ENCODE data around the gene ACOX3. TPM values are rescaled to one million over a fixed set of nuclear protein-coding genes. Genes with fewer than 3 reads are reported as not detected.

ACOX3 gene
- polyA plus RNA-seq, 3 donors = 16.4 to 19.4 (median 17.3) TPM

GRCh38 chr4:8470451-8471024, 30.0 kb upstream of the ACOX3 start:
- no peak for DNase-seq (ENCODE audit: extremely low read depth in 1 of 11, low read depth in 9 of 11, low spot score in 4 of 11)

DNA sequence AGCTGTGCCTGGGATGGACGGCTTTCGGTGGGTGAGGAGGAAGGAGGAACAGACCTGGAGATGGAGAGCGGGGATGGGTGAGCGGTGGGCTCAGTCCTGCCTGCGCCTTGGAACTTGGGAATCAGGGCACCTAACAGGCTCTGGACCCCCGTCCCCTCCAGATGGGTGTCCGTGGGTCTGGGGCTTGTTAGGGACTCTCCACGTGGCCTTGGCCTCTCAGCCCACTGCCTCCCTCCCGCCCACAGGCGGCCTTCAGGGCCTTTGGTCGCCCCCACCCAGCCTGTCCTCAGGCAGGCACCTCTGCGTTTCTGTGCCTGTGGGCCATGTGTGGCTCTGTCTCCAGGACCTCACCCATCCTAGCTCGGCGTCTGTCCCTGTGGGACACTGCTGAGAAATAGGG, 29.0 kb upstream of the ACOX3 start:
- DNase-seq (ENCODE audit: extremely low read depth in 1 of 11, low read depth in 9 of 11, low spot score in 4 of 11) = no peak

DNA sequence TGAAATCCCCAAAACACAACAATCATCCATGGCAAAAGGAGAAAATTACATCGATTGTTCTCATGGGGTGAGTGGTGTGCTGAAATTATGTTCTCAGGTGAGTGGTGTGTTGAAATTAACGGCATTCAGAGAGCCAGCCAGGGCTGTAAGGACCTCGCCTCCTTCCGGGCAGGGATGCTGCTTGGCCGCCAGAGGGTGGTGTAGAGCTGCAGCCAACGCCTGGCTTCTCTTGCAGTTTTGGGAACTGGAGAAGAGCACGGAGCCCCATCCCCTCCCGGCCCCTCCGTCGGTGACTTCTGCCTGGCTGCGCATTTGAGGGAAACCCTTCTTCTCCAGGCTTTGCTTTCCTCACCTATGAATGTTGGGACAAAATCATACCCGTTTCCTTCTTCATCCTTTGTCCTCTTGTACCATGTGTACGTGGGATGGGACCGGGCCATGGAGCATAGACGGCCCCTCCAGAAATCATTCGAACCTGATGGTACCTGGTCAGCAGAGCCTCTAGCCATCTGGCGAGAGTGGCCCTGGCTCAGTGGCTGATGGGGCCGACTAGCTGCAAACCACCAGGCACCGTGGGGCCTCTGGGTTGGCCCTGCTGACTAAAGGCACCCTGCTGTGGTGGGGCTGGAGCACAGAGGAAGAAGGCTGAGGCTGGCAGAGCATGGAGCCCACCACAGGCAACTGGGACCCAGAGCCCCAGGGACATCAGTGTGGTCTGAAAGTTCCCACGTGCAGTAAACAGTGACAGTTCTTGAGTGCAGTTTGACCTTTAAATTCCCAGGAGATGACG, 28.4 kb upstream of the ACOX3 start:
- DNase-seq (ENCODE audit: extremely low read depth in 1 of 11, low read depth in 9 of 11, low spot score in 4 of 11) = peak in 3 of 11 donors; percentile 28 to 57 (median 51)

- DNase-seq (ENCODE audit: extremely low read depth in 1 of 11, low read depth in 9 of 11, low spot score in 4 of 11) = no peak
These were observed 26.5 kb upstream of the ACOX3 start for GRCh38 chr4:8467016-8467415.

GRCh38 chr4:8465615-8466611, 25.4 kb upstream of the ACOX3 start:
- DNase-seq (ENCODE audit: extremely low read depth in 1 of 11, low read depth in 9 of 11, low spot score in 4 of 11) = no peak

DNA sequence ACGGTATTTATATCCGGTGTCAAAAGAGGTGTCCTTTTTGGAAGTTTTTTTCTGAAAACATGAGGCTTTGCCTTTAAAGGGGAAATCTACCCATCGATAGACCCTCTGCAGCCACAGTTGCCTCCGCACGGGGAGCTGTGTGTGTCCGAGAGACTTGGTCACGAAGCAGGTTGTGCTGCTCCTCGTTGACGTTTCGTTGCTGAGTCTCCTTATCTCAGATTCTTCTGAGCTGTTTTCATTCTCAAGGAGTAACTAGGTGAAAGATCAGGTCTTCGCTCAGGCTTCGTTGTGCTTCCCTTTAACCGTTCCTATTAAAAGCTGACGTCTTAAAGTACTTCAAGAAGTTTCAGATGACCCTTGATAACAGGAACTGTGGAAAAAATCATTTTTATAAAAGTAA, 23.9 kb upstream of the ACOX3 start:
- DNase-seq (ENCODE audit: extremely low read depth in 1 of 11, low read depth in 9 of 11, low spot score in 4 of 11) = no peak

DNA sequence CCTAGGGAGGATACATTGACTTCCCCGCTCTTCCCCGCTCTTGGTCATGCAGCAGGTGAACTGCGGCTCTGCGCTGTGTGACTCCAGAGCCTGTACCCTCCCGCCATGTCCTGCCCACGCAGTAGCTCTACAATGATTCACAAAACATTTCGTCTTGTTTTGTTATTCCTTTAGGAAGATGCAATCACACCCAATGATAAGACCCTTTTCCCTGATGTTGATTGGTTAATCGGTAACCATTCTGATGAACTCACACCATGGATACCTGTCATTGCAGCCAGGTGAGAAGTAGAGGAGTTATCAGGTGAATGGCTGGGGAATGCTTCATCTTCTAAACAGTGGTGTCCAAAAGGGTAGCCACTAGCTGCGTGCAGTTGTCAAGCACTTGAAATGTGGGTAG, 23.3 kb upstream of the ACOX3 start:
- DNase-seq (ENCODE audit: extremely low read depth in 1 of 11, low read depth in 9 of 11, low spot score in 4 of 11) = no peak

- DNase-seq (ENCODE audit: extremely low read depth in 1 of 11, low read depth in 9 of 11, low spot score in 4 of 11) = peak in 1 of 11 donors; percentile 58
These were observed 21.1 kb upstream of the ACOX3 start for GRCh38 chr4:8461616-8462015.

- DNase-seq (ENCODE audit: extremely low read depth in 1 of 11, low read depth in 9 of 11, low spot score in 4 of 11) = no peak
These were observed 20.6 kb upstream of the ACOX3 start for GRCh38 chr4:8461086-8461485.

DNA sequence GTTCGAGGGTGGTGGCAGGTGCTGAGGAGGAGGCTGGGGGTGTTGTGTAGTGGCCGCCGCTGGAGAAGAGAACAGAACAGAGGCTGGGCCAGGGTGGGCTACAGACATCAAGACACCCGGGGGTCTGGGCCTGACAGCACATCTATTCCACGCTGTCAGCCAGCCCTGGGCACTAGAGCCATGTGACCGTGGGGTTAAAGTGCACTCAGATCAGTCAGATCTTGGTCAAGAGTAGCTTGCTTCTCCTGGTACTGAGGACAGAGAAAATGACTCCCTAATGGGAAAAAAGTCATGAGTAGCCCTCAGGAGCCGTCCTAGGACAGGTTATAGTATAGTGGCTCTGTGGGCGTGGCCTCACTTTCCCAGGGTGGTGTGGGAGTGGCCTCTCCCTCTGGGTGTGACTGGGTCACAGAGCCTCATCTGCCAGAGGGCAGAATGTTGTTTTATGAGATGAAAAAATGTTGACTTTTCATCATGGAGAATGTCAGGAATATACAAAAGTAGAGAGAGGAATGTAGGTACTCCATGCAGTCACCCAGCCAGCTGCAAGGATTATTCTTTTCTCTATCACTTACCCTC, 19.4 kb upstream of the ACOX3 start:
- no peak for DNase-seq (ENCODE audit: extremely low read depth in 1 of 11, low read depth in 9 of 11, low spot score in 4 of 11)

DNA sequence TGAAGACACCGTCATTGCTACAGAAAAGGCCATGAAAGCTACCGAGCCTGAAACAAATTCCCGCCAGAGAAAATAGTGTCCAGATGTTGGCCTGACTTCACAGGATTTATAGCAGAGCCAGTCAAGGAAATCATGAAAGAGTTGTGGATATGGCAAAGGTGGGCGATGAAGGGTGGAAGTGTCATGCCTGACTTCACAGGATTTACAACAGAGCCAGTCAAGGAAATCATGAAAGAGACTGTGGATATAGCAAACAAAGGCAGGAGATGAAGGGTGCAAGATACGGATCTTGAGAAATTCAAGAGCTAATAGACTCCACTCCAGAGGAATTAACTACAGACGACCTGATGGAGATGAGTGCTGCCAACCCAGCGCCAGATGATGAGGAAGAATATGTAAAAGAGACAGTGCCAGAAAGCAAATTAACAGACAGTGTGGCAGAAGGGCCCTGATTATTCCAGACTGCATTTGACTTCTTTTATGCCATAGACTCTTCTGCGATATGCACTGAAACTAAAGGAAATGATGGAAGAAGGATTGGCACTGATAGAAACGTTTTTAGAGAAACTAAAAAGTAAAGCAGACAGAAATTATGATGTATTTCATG, 17.2 kb upstream of the ACOX3 start:
- DNase-seq (ENCODE audit: extremely low read depth in 1 of 11, low read depth in 9 of 11, low spot score in 4 of 11) = no peak

DNA sequence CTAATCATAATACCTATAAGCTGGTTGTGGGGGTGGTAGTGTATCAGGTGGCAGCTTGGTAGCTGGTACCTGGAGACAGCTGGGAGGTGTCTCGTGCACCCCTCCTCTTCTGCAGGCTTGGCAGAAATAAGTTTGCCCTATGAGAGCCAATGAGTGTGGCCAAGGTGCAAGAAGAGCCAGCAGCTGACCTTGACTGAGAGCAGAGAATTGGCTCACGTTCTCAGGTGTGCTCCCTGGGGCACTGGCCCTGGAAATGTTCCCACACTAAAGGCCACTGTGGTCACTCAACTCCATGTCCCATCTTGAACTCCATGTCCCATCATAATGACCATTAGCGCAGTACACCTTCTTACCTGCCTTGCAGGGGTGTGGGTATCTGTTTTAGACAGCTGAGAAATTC, 13.4 kb upstream of the ACOX3 start:
- no peak for DNase-seq (ENCODE audit: extremely low read depth in 1 of 11, low read depth in 9 of 11, low spot score in 4 of 11)

- no peak for DNase-seq (ENCODE audit: extremely low read depth in 1 of 11, low read depth in 9 of 11, low spot score in 4 of 11)
These were observed 11.1 kb upstream of the ACOX3 start for GRCh38 chr4:8451440-8452182.

DNA sequence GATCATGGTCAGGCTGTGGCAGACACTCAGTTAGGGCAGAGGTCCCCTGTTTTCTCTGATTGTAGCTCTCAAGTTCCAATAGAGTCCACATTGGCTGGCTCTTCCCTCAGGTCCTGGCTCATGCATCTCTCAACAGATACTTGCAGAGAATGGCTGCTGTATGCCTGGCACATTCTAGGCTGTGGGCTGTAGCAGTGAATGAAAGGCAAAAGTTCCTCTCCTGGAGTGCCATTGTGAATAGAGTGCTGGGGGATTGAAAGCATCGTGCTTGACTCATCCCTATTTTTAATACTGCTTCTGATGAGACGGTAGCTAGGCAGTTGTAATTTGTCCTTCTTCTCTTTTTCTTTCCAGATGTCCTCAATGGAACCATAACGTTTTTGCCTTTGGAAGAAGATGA, 5.6 kb upstream of the ACOX3 start:
- no peak for DNase-seq (ENCODE audit: extremely low read depth in 1 of 11, low read depth in 9 of 11, low spot score in 4 of 11)

GRCh38 chr4:8443801-8444200, 3.3 kb upstream of the ACOX3 start:
- no peak for DNase-seq (ENCODE audit: extremely low read depth in 1 of 11, low read depth in 9 of 11, low spot score in 4 of 11)

GRCh38 chr4:8442596-8443358, 2.3 kb upstream of the ACOX3 start:
- DNase-seq (ENCODE audit: extremely low read depth in 1 of 11, low read depth in 9 of 11, low spot score in 4 of 11) = no peak

GRCh38 chr4:8441499-8442091, 1.1 kb upstream of the ACOX3 start:
- DNase-seq (ENCODE audit: extremely low read depth in 1 of 11, low read depth in 9 of 11, low spot score in 4 of 11) = no peak

Data from renal cortex interstitium (tissue), 11 donors.